Measurements from ENCODE around the gene ATPAF2.

GRCh38 chr17:18004884-18005305, 34.1 kb downstream of the ATPAF2 start:
- TF ChIP-seq CTCF (IDR thresholded peaks at IDR 0.05; ENCODE audit: poor library complexity) (no peak), EZH2phosphoT487 (IDR thresholded peaks at IDR 0.05; ENCODE audit: low read depth, severe bottlenecking, unreplicated experiment) (no peak), EZH2 (IDR thresholded peaks at IDR 0.05; ENCODE audit: borderline replicate concordance) (no peak)
